GM12892 (cell line): ENCODE measurements around the gene RRP1B.

Experiments used
- POLR2A ChIP-seq: IDR thresholded peaks from 2 replicates; pipeline ENCODE4 v1.6.1; 2011; ENCODE audit warnings: low read depth, low read length, control low read depth
- TAF1 ChIP-seq: IDR thresholded peaks from 2 replicates; pipeline ENCODE4 v1.6.1; 2011; ENCODE audit warnings: low read depth, mild to moderate bottlenecking, control low read depth, low read length, borderline replicate concordance

- TF ChIP-seq TAF1 (no peak), POLR2A (no peak)
Observed at GRCh38 chr21:43712268-43712942, 53.0 kb downstream of the RRP1B start.
